Activated CD8-positive, alpha-beta memory T cell treated with anti-CD3 and anti-CD28 coated beads, Interleukin-2, amount 50 U/mL, for 1 hour (primary cell): ENCODE measurements around the gene LMOD1.
"Not testable (repeated sequence)": the region's sequence is repeated elsewhere in the genome, so short reads cannot be mapped to it uniquely, and the experiment has no call there.

Source experiments
- DNase-seq: peaks from one replicate; pipeline ENCODE4 v3.0.0-alpha.2; 2020; ENCODE audit errors: extremely low read depth

Gene LMOD1

GRCh38 chr1:201859424-201859823 lies 86.9 kb downstream of the LMOD1 start:
- DNase-seq, result no peak

DNA sequence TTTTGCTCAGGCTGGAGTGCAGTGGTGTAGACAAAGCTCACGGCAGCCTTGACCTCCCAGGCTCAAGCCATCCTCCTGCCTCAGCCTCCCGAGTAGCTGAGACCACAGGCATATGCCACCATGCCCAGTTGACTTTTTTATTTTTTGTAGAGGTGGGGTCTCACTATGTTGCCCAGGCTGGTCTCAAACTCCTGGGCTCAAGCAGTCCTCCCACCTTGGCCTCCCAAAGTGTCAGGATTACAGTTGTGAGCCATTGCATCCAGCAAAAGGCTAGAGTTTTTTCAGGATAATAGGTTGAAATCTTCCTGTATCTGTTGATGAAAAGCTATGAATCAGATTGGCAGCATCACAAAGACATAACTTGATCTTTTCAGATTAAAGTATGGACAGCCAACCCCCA lies 89.6 kb downstream of the LMOD1 start:
- DNase-seq, result not testable (repeated sequence)

DNA sequence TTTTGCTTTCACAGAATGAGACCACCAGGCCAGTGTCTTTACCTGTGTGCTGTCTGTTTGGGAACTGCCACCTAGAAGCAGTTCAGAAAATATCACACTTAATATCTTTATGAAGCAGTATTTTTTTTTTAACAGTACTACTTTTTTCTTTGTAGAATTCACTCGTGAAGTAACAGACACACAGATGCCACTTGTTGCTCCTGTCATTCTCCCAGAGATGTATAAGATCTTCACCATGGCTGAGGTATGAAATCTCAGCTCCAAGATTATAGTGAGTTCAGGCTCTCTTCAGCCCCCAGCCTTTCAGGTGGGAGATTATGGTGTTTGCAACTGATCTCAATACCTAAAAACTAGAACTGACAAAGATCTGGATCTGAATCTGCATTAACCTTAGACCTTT lies 94.4 kb downstream of the LMOD1 start:
- DNase-seq, result no peak

DNA sequence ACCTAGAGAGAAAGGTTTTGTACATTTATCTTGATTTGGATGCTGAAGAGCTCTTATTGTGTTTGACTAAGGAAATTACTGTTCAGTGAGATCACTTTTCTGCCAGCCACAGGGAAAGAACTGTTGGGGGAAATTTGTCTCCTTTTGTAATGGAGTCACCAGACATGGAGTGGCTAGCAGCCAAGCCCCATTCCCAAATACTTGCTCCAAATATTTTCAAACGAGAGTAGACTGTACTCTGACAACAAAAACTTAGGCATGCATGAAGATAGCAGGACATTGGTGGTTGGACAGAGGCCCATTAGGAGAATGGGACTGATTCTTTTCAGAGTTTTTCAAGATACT lies 96.3 kb downstream of the LMOD1 start:
- no peak for DNase-seq

GRCh38 chr1:201849372-201850052 lies 96.8 kb downstream of the LMOD1 start:
- DNase-seq, result no peak

- no peak for DNase-seq
Measured at GRCh38 chr1:201848230-201848629, 98.1 kb downstream of the LMOD1 start.

DNA sequence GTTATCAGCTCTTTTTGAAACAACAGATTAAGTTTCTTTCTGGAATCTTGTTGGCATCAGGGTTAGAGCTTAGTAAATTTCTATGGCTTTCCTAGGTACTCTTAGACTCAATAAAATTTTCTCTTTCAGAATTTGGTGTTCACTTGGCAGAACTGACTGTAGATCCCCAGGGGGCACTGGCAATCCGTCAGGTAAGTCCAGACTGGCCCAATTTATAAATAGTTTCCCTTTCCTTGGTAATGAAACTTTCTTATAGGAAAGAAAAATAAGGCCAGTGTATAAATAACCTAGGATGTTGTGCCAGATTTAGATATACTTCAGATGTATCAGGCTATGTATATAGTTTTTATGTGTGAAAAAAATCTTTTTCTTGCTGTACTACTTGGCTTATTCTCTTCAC lies 99.2 kb downstream of the LMOD1 start:
- no peak for DNase-seq
